BE2C (cell line): ENCODE results near the gene UBE2E2.
A peak's percentile ranks its signal among the peaks of the same experiment; 100 is the strongest.

Source experiments
- DNase-seq: peaks from one replicate; pipeline ENCODE4 v3.0.0-alpha.2; 2020
- H3K27me3 ChIP-seq: fragments of 250-450 bp; sonication (Bioruptor Pico); 2 replicates; pipeline ENCODE4 v1.5.1; 2020; ENCODE audit warnings: mild to moderate bottlenecking
- H3K36me3 ChIP-seq: fragments of 250-450 bp; sonication (Bioruptor Pico); 2 replicates; pipeline ENCODE4 v1.5.1; 2020; ENCODE audit warnings: mild to moderate bottlenecking
- H3K4me1 ChIP-seq: fragments of 250-450 bp; sonication (Bioruptor Pico); 2 replicates; pipeline ENCODE4 v1.5.1; 2020
- H3K4me3 ChIP-seq: 2 replicates; pipeline ENCODE4 v1.5.1; 2011; ENCODE audit warnings: low read depth, low read length
- H3K9me3 ChIP-seq: fragments of 250-450 bp; sonication (Bioruptor Pico); 2 replicates; pipeline ENCODE4 v1.5.1; 2020
- CTCF ChIP-seq: IDR thresholded peaks from 2 replicates; pipeline ENCODE4 v1.5.1; 2012; ENCODE audit warnings: mild to moderate bottlenecking, low read depth, low read length

UBE2E2 gene

DNA sequence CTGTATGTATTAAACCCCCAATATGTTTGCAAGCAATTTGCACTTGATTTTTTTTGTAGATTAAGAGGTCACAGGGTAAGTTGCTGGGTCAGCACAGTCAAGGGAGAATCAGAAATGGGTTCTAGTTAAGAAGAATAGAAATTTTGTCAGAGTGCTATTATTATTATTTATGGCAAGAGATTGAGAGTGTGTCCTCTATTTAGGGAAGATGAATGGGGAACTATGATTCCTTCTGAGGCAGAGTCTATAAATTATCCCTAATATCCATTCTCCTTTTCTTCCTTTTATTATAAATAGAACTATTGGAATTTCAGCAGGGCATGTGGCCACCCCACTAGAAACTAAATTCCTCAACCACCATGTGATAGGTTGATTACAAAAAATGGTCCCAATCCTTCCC, 392.7 kb downstream of the UBE2E2 start:
- no peak overlapping the region for H3K4me3 ChIP-seq
- H3K36me3 ChIP-seq: no peaks in the 10 kb centered on the region
- no peak for TF ChIP-seq CTCF
- H3K27me3 ChIP-seq: no peaks in the 10 kb centered on the region
- DNase-seq: no peak
- H3K4me1 ChIP-seq: peaks cover 3% of the 10 kb centered on the region; the same call in 1 of the 2 replicates
- H3K9me3 ChIP-seq: no peaks in the 10 kb centered on the region

- no peak overlapping the region for H3K4me3 ChIP-seq
- H3K4me1 ChIP-seq: no peaks in the 10 kb centered on the region
- DNase-seq: no peak
- H3K9me3 ChIP-seq: no peaks in the 10 kb centered on the region
- no peaks in the 10 kb centered on the region for H3K36me3 ChIP-seq
- TF ChIP-seq CTCF: no peak
- no peaks in the 10 kb centered on the region for H3K27me3 ChIP-seq
Measured at GRCh38 chr3:23600167-23600871, 397.2 kb downstream of the UBE2E2 start.

GRCh38 chr3:23601091-23601822, 398.1 kb downstream of the UBE2E2 start:
- DNase-seq: peak; percentile 28
- Histone ChIP-seq H3K4me3 (no peak overlapping the region), H3K9me3 (no peaks in the 10 kb centered on the region), H3K27me3 (no peaks in the 10 kb centered on the region), H3K36me3 (no peaks in the 10 kb centered on the region), H3K4me1 (no peaks in the 10 kb centered on the region)
- no peak for TF ChIP-seq CTCF

GRCh38 chr3:23602971-23603370, 399.8 kb downstream of the UBE2E2 start:
- H3K27me3 ChIP-seq: no peaks in the 10 kb centered on the region
- no peak for TF ChIP-seq CTCF
- H3K9me3 ChIP-seq: no peaks in the 10 kb centered on the region
- no peaks in the 10 kb centered on the region for H3K4me1 ChIP-seq
- H3K36me3 ChIP-seq: no peaks in the 10 kb centered on the region
- DNase-seq: no peak
- H3K4me3 ChIP-seq: no peak overlapping the region

- no peak for TF ChIP-seq CTCF
Measured at GRCh38 chr3:23607184-23607847, 404.2 kb downstream of the UBE2E2 start.

More at GRCh38 chr3:23607184-23607847, 404.2 kb downstream of the UBE2E2 start:
- Histone ChIP-seq H3K4me1 (no peaks in the 10 kb centered on the region), H3K4me3 (no peak overlapping the region), H3K27me3 (no peaks in the 10 kb centered on the region), H3K36me3 (no peaks in the 10 kb centered on the region), H3K9me3 (no peaks in the 10 kb centered on the region)
- no peak for DNase-seq
